ENCODE measurements around the gene PIK3CG.

GRCh38 chr7:106865130-106866041, at the start of gene PIK3CG:
- no peak for TF ChIP-seq CTCF (IDR thresholded peaks at IDR 0.05)
- no peak for TF ChIP-seq EP300 (IDR thresholded peaks at IDR 0.05)
- no peak for TF ChIP-seq POLR2A (IDR thresholded peaks at IDR 0.05)
